Duodenal mucosa (tissue), 2 donors: ENCODE results near the gene GPR65.

Experiments used
- H3K27ac ChIP-seq: one replicate; pipeline ENCODE4 v1.7.0; 2013; ENCODE audit warnings: low read depth, low read length
- H3K27me3 ChIP-seq, 2 donors: one replicate each; pipeline ENCODE4 v1.7.0; 2013; ENCODE audit warnings: low read length in 2 of 2, control low read depth in 1 of 2; ENCODE audit not compliant: insufficient read depth in 2 of 2, control insufficient read depth in 1 of 2
- H3K36me3 ChIP-seq, 2 donors: one replicate each; pipeline ENCODE4 v1.7.0; 2013; ENCODE audit warnings: low read length in 2 of 2, control low read depth in 1 of 2; ENCODE audit not compliant: insufficient read depth in 2 of 2, control insufficient read depth in 1 of 2
- H3K4me1 ChIP-seq, 2 donors: one replicate each; pipeline ENCODE4 v1.7.0; 2013; ENCODE audit warnings: low read length in 2 of 2, control low read depth in 1 of 2; ENCODE audit not compliant: insufficient read depth in 2 of 2, control insufficient read depth in 1 of 2
- H3K4me3 ChIP-seq, 2 donors: one replicate each; pipeline ENCODE4 v1.7.0; 2013; ENCODE audit warnings: low read length in 2 of 2, low read depth in 1 of 2
- H3K9ac ChIP-seq, 2 donors: one replicate each; pipeline ENCODE4 v1.7.0; 2013; ENCODE audit warnings: low read length in 2 of 2, low read depth in 1 of 2
- H3K9me3 ChIP-seq, 2 donors: one replicate each; pipeline ENCODE4 v1.7.0; 2013; ENCODE audit warnings: low read length in 2 of 2, control low read depth in 1 of 2; ENCODE audit not compliant: control insufficient read depth in 1 of 2

The GPR65 gene

GRCh38 chr14:88036422-88036821 lies 31.5 kb downstream of the GPR65 start:
- H3K36me3 ChIP-seq = no peaks in the 10 kb centered on the region
- H3K9me3 ChIP-seq = no peaks in the 10 kb centered on the region
- H3K27me3 ChIP-seq = no peaks in the 10 kb centered on the region
- no peak overlapping the region for H3K27ac ChIP-seq
- no peak overlapping the region for H3K4me3 ChIP-seq
- no peak overlapping the region for H3K9ac ChIP-seq
- no peaks in the 10 kb centered on the region for H3K4me1 ChIP-seq

- Histone ChIP-seq H3K9me3 (no peaks in the 10 kb centered on the region), H3K4me3 (no peak overlapping the region), H3K27me3 (no peaks in the 10 kb centered on the region), H3K36me3 (no peaks in the 10 kb centered on the region), H3K9ac (no peak overlapping the region), H3K4me1 (no peaks in the 10 kb centered on the region), H3K27ac (no peak overlapping the region)
These were observed 32.4 kb downstream of the GPR65 start for GRCh38 chr14:88037325-88037724.

GRCh38 chr14:88039197-88039596 lies 34.3 kb downstream of the GPR65 start:
- Histone ChIP-seq H3K4me3 (no peak overlapping the region), H3K9ac (no peak overlapping the region), H3K4me1 (peaks cover 0 to 9% of the 10 kb centered on the region in 2 donors), H3K9me3 (no peaks in the 10 kb centered on the region), H3K27me3 (no peaks in the 10 kb centered on the region), H3K36me3 (no peaks in the 10 kb centered on the region), H3K27ac (no peak overlapping the region)

- no peak overlapping the region for H3K27ac ChIP-seq
- peaks cover 3 to 18% of the 10 kb centered on the region in 2 donors for H3K4me1 ChIP-seq
- no peaks in the 10 kb centered on the region for H3K36me3 ChIP-seq
- no peaks in the 10 kb centered on the region for H3K9me3 ChIP-seq
- H3K4me3 ChIP-seq = no peak overlapping the region
- H3K27me3 ChIP-seq = no peaks in the 10 kb centered on the region
- no peak overlapping the region for H3K9ac ChIP-seq
These were observed 35.2 kb downstream of the GPR65 start for GRCh38 chr14:88040146-88040545.

- Histone ChIP-seq H3K9ac (no peak overlapping the region), H3K27me3 (no peaks in the 10 kb centered on the region), H3K9me3 (no peaks in the 10 kb centered on the region), H3K4me1 (peaks cover 3 to 27% of the 10 kb centered on the region in 2 donors), H3K36me3 (no peaks in the 10 kb centered on the region), H3K27ac (no peak overlapping the region), H3K4me3 (peak overlapping the region; percentile 8 to 13)
These were observed 38.9 kb downstream of the GPR65 start for GRCh38 chr14:88043529-88044443.

GRCh38 chr14:88044444-88044758 lies 39.5 kb downstream of the GPR65 start:
- Histone ChIP-seq H3K9ac (no peak overlapping the region), H3K4me1 (peaks cover 3 to 27% of the 10 kb centered on the region in 2 donors), H3K9me3 (no peaks in the 10 kb centered on the region), H3K27ac (no peak overlapping the region), H3K27me3 (no peaks in the 10 kb centered on the region), H3K36me3 (no peaks in the 10 kb centered on the region), H3K4me3 (peak overlapping the region; percentile 8 to 13)

GRCh38 chr14:88044776-88045446 lies 40.0 kb downstream of the GPR65 start:
- Histone ChIP-seq H3K9me3 (no peaks in the 10 kb centered on the region), H3K27ac (peak overlapping the region; percentile 34), H3K36me3 (no peaks in the 10 kb centered on the region), H3K4me1 (peaks cover 3 to 27% of the 10 kb centered on the region in 2 donors), H3K27me3 (no peaks in the 10 kb centered on the region), H3K9ac (no peak overlapping the region), H3K4me3 (peak overlapping the region in 1 of 2 donors; percentile 13)

DNA sequence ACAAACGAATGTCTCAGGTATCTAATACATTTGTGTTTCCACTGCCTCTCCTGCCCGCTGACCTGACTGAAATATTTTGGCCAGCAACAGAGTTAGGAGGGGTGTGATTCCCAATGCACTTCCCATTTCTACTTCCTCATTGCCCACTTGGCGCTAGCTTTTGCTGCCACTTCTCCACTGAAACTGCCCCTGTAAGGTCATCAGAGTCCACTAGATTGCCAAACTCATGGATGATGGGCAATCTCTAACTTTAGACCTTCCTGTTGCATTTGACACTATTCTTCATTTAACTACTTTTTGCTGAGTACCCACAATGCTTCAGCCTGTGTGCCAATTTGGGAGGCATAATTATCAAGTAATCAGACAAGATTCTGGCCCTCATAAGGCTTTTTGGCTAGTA lies 40.8 kb downstream of the GPR65 start:
- H3K27ac ChIP-seq = no peak overlapping the region
- no peaks in the 10 kb centered on the region for H3K36me3 ChIP-seq
- H3K9ac ChIP-seq = no peak overlapping the region
- H3K4me3 ChIP-seq = no peak overlapping the region
- H3K9me3 ChIP-seq = no peaks in the 10 kb centered on the region
- peaks cover 3 to 27% of the 10 kb centered on the region in 2 donors for H3K4me1 ChIP-seq
- H3K27me3 ChIP-seq = no peaks in the 10 kb centered on the region

DNA sequence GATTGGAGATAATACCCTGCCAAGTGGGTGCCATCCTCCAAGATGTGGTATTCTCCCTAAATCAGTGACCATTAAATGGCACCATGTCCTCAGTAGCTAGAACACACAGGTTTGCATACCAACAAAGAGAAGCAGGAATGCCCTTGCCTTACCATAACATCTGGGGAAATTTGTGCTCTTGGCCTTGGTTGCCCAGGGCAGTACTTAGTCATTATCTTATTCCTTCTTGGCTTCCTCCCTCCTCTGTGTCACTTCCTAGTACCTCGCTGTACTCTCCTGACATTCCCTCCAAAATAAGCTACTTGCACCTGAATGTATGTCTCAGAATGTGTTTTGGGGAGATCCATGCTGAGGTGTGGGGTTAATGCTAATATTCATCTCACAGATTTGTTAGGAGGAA lies 43.4 kb downstream of the GPR65 start:
- H3K4me1 ChIP-seq = peaks cover 3 to 27% of the 10 kb centered on the region in 2 donors
- H3K9ac ChIP-seq = no peak overlapping the region

DNA sequence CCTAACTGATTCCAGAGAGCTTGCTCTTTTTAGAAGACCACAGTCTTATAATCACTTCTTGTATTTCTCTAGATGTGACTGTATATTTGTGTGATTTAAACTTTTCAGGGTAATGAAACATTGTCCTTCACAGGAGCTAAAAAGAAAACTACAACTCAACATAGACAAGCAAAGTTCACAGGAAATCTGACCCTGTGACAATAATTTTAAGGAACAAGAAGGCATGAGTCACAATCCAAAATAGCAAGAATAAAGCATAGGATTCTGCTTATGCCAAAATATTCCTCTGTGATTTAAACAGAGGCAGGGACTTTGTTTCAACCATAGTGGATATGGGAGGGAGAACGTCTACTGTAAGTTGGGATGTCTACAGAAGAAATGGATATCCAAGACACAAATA lies 44.3 kb downstream of the GPR65 start:
- Histone ChIP-seq H3K9ac (no peak overlapping the region), H3K4me3 (no peak overlapping the region), H3K27me3 (no peaks in the 10 kb centered on the region), H3K27ac (no peak overlapping the region), H3K9me3 (no peaks in the 10 kb centered on the region), H3K36me3 (no peaks in the 10 kb centered on the region), H3K4me1 (peaks cover 3 to 18% of the 10 kb centered on the region in 2 donors)

More for the DNA sequence above, 43.4 kb downstream of the GPR65 start:
- H3K27me3 ChIP-seq = no peaks in the 10 kb centered on the region
- no peaks in the 10 kb centered on the region for H3K36me3 ChIP-seq
- H3K27ac ChIP-seq = no peak overlapping the region
- no peak overlapping the region for H3K4me3 ChIP-seq
- no peaks in the 10 kb centered on the region for H3K9me3 ChIP-seq
